AG04449 (cell line): Measurements from ENCODE around the gene ZNF550.
A peak's percentile ranks its signal among the peaks of the same experiment; 100 is the strongest.
"Not testable (repeated sequence)": the region's sequence is repeated elsewhere in the genome, so short reads cannot be mapped to it uniquely, and the experiment has no call there.

Experiments used
- CTCF ChIA-PET: fragments of 350-600 bp; formaldehyde crosslinking; extraction: SDS; loops from one replicate; lab custom pipeline; 2021; ENCODE audit warnings: antibody characterized with exemption; lab: Yijun Ruan, JAX
- POLR2A ChIA-PET: fragments of 400-600, 350-600 bp; formaldehyde crosslinking; extraction: SDS; loops from one replicate; lab custom pipeline; 2020; ENCODE audit warnings: antibody characterized with exemption, inconsistent platforms; lab: Yijun Ruan, JAX
- DNase-seq: peaks from one replicate; pipeline ENCODE4 v3.0.0-alpha.2; 2010; ENCODE audit warnings: low read depth, low spot score
- H3K4me3 ChIP-seq: 2 replicates; pipeline ENCODE4 v1.5.1; 2011; ENCODE audit warnings: low read depth, mild to moderate bottlenecking, control low read depth, low read length
- CTCF ChIP-seq: IDR thresholded peaks from one replicate; pipeline ENCODE4 v1.5.1; 2011; ENCODE audit warnings: mild to moderate bottlenecking, moderate library complexity, low read length, control low read depth, inconsistent platforms; ENCODE audit not compliant: insufficient read depth; ENCODE audit errors: missing control alignments

Gene ZNF550

GRCh38 chr19:57512845-57513244 lies 46.8 kb downstream of the ZNF550 start:
- ChIA-PET POLR2A (no interaction called here), CTCF (no interaction called here)
- TF ChIP-seq CTCF: no peak
- no peak overlapping the region for H3K4me3 ChIP-seq
- DNase-seq: no peak

GRCh38 chr19:57511484-57511883 lies 48.2 kb downstream of the ZNF550 start:
- CTCF ChIA-PET: no interaction called here
- DNase-seq: no peak
- no peak for TF ChIP-seq CTCF
- POLR2A ChIA-PET: no interaction called here
- H3K4me3 ChIP-seq: no peak overlapping the region

GRCh38 chr19:57506163-57506562 lies 53.5 kb downstream of the ZNF550 start:
- POLR2A ChIA-PET: no interaction called here
- CTCF ChIA-PET: no interaction called here
- DNase-seq: no peak
- no peak for TF ChIP-seq CTCF
- H3K4me3 ChIP-seq: no peak overlapping the region

- POLR2A ChIA-PET, CTCF ChIA-PET, DNase-seq: not testable (repeated sequence)
- H3K4me3 ChIP-seq: peak overlapping the region; percentile 56
Observed at GRCh38 chr19:57500400-57500799, 59.3 kb downstream of the ZNF550 start.

GRCh38 chr19:57499680-57500395 lies 59.8 kb downstream of the ZNF550 start, which contains the start of gene ZNF773:
ZNF773 (plus strand) TSS chr19:57499938; CDS start chr19:57500081, 143 bp downstream.
- CTCF ChIA-PET, POLR2A ChIA-PET: not testable (repeated sequence)
- DNase-seq: peak; percentile 60
- H3K4me3 ChIP-seq: peak within 1 kb of the TSS; percentile 77

- H3K4me3 ChIP-seq, POLR2A ChIA-PET, CTCF ChIA-PET, DNase-seq: not testable (repeated sequence)
Observed at GRCh38 chr19:57499332-57499679, 60.4 kb downstream of the ZNF550 start.

GRCh38 chr19:57488299-57488644 lies 71.4 kb downstream of the ZNF550 start:
- CTCF ChIA-PET, DNase-seq, POLR2A ChIA-PET: not testable (repeated sequence)
- peak overlapping the region; percentile 47 for H3K4me3 ChIP-seq

- CTCF ChIA-PET: interaction anchor here (0.6 kb wide), 1 partner anchor 739 kb away, joined by 4 read pairs; no protein-coding TSS in a partner anchor
- DNase-seq: peak; percentile 23
- peak within 1 kb of the TSS; percentile 96 for H3K4me3 ChIP-seq
- POLR2A ChIA-PET: not testable (repeated sequence)
Observed at GRCh38 chr19:57487477-57488298, 72.0 kb downstream of the ZNF550 start, which contains the start of gene ZNF419. ZNF419 (plus strand) TSS chr19:57487750; CDS start chr19:57487951, 201 bp downstream.
